CD4-positive, alpha-beta T cell treated with Interleukin-15 for 4 hours (primary cell): ENCODE results near the gene FRG1.
"Not testable (repeated sequence)": the region's sequence is repeated elsewhere in the genome, so short reads cannot be mapped to it uniquely, and the experiment has no call there.

Source experiments
- DNase-seq: peaks from one replicate; pipeline ENCODE4 v3.0.0-alpha.2; 2020; ENCODE audit warnings: low spot score

Gene FRG1

DNA sequence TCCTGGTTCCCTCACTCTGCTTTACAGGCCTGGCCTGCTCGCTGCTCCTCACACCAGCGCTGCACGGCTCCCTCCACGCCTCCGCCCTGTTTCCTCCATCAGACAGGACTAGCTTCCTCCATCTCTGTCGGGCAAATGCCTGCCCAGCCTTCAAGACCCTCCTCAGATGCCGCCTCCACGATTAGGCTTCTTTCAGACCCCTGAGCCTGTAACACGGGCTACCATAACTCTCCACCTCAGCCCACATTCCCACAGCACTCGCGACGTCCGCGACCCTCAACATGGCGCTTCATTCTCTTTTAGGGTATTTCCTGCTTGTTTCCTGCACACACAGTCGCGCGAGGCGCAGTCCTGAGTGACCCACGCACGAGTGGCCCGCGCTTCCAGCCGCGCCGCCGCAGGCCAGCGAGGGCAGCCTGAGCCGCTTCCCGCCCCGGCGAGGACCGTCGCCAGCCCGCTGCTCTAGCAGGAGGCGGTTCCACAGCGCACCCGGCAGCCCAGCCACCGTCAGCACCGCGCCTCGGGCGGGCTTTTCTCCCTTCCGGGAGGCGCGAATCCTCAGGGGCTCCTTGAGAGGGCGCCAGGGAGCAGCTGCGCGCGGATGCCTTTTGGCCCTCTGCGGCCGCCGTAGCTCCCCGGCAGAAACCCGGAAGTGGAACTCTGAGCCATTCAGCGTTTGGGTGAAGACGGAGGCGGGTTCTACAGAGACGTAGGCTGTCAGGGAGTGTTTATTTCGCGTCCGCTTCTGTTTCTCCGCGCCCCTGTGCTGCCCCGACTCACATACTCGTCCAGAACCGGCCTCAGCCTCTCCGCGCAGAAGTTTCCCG is at the start of gene FRG1:
Gene FRG1, plus strand, starts transcription at position 695 of the 827 bp plus-strand sequence. CDS start 138 bp downstream, outside the sequence.
- DNase-seq, result peak; percentile 97

DNA sequence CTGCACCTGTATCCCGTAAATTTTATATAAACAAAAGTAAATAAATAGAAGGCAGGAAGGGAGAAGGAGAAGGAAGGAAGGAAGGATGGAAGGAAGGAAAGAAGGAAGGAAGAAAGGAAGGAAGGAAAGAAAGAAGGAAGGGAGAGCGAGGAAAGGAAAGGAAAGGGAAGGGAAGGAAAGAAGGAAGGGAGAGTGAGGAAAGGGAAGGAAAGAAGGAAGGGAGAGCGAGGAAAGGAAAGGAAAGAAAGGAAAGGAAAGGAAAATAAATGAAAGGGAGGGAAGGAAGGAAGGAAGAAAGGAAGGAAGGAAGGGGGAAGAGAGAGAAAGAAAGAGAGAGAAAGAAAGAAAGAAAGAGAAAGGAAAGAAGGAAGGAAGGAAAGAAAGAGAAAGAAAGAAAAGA is 43.0 kb upstream of the FRG1 start:
- no peak for DNase-seq

DNA sequence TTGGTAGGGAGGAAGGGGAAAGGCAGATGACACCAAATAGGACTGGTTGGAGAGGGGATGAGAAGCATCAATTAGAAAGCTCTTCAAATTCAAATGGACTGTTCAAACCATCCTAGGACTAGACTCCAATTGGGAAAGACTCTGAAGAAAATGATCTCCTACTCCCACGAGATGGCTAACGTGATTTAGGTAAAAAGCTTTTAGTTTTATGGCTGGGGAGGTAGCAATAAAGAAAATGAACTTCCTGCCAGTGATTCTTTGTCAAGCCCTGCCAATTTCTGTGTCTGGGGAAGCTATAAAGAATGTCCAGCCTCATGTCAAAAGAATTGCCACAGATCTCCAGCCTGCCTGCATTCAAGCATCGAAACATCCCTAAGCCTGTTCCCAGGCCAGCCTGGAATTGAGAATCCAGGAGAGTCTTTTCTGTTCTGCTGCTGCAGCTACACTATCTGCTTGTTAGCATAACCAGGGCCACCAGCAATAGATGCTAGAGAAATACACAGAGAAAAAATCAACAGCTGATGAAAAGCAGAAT is 41.1 kb upstream of the FRG1 start:
- DNase-seq, result not testable (repeated sequence)

DNA sequence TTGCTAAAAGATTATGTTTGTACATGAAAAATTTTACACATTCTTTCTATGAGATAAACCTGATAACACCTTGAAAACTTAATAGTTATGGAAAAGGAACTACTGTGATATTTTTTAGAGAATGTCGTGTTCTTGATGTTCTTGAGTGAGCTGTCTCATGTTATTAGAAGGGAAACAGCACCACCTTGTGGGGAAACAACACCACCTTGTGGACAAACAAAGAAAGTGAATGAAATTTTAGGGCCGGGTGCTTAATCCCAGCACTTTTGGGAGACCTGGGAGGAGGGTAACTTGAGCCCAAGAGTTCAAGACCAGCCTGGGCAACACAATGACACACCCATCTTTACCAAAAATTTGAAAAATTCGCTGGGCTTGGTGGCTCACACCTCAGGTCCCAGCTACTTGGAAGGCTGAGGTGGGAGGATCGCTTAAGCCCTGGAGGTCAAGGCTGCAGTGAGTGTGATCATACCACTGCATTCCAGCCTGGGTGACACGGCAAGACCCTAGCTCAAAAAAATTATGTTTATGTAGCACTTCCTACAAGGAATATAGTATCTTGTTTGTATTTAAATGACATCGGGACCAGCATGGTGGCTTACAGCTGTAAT is 36.1 kb upstream of the FRG1 start:
- peak; percentile 59 for DNase-seq

DNA sequence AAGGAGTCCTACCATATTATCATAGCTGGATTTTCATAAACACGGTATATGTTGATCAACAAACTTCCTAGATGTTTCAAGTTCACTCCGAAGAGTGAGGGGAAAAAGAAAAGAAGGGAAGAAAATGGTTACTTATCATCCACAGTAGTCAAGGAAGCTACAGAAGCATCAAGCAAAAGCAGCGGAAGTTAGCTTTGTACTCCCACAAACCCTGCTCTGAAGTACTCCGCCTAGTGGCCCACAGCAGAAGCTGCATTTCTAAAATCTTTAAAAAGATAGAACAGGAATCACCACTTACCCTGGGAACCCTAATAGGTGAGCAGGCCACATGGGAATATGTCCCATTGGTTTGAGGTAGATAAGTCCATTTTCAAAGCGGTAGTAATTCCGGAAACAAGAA is 28.5 kb upstream of the FRG1 start:
- DNase-seq, result no peak

DNA sequence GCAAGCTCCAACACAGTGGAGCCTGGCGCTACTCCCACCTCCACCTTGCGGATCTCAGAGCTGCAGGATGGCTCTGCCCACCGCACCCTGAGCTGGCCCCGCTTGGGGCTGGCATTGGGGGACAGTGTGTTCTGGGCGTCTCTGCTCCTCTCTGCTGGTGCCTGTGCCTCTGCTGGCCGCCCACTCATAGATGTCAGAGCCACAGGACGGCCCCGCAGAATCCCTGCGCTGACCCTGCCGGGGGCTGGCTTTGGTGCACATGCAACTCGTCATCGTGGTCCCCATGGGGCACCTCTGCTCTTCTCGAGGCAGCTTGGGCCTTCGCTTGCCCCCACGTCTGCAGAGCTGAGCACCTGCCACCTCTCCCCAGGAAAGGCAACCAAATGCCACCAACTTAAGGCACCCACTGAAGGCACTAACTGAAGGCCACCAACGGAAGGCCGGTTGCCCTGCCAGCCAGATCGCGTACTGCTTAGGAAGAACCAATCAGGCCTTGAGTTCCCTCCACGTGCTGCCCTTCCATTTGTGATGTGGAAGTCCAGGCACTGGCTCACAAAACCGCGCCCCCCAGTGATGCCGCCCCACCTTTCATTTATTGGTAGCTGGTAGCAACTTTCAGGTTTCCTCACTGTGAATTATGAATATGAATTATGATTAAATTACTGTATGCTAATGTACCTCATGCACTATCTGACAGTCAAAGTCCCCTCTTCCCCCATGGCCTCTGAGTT is 23.3 kb upstream of the FRG1 start:
- no peak for DNase-seq

DNA sequence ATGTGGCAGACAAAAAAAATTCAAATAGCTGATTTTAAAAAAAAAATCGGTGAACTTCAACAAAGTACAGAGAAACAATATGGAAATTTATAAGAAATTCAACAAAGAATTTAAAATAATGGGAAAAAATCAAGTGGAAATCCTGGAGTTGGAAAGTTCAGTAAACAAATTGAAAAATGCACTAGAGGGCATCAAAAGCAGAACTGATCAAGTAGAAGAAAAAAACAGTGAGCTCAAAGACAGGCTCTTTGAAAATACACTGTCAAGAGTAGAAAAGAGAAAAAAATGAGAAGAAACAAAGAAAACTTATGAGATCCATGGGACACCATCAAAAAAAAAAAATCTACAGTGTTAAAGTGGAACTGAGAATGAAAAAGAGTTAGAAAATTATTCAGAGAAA is 19.6 kb upstream of the FRG1 start:
- no peak for DNase-seq

DNA sequence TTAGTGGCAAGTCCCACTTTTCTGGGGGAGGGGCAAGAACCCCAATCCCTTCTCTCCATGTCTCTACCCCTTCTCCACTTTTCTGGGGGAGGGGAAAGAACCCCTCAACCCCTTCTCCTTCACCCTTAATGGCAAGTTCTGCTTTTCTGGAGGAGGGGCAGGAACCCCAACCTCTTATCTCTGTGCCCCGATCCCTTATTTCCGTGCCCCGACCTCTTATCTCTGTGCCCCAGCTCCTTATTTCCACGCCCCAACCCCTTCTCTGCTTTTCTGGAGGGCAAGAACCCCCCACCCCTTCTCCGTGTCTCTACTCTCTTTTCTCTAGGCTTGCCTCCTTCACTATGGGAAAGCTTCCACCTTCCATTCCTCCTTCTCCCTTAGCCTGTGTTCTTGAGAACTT is 13.9 kb upstream of the FRG1 start:
- not testable (repeated sequence) for DNase-seq

DNA sequence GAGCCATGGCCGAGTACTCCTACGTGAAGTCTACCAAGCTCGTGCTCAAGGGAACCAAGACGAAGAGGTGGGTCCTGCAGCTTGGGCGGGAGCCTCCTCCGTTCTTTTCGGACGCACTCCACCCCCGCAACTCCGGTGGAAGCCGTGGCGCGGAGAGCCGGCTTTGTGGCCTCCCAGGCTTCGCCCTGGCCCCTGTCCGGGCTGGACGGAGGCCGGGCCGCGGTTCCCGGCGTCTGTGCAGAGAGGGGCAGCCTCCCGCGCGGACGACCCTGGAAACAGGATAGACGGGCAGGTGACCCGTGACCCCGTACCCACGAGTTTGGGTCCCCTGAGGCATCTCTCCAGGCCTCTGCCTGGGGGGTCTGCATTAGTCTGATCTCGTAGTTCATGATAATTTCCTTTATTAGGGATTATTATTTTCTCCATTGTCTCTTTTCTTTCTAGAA is 356 bp downstream of the FRG1 start:
- DNase-seq, result no peak

DNA sequence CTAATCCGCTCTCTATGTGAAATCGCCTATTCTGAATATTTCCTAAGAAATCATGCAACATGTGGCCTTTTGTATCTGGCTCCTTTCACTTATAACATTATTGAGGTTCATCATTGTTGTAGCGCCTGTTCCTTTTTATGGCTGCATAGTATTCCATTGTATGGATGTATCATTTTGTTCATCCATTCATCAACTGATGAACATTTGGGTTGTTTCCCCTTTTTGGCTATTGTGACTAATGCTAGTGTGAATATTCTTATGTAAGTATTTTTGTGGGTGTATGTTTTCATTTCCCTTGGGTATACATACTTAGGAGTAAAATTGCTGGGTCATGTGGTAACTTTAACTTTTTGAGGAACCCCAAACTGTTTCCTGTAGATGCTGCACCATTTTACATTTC is 1.7 kb downstream of the FRG1 start:
- DNase-seq, result not testable (repeated sequence)

DNA sequence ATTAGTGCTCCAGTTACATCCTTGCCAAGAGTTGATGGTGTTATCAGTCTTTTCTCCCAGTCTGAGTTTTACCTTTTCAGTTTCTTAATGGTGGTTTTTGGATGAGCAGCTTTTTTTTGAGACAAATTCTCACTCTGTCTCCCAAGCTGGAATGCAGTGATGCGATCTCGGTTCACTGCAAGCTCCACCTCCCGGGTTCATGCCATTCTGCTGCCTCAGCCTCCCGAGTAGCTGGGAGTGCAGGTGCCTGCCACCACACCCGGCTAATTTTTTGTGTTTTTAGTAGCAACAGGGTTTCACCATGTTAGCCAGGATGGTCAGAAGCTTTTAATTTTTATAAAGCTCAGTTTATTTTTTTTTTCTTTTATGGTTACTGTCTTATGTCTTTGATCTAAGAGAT is 3.4 kb downstream of the FRG1 start:
- not testable (repeated sequence) for DNase-seq

DNA sequence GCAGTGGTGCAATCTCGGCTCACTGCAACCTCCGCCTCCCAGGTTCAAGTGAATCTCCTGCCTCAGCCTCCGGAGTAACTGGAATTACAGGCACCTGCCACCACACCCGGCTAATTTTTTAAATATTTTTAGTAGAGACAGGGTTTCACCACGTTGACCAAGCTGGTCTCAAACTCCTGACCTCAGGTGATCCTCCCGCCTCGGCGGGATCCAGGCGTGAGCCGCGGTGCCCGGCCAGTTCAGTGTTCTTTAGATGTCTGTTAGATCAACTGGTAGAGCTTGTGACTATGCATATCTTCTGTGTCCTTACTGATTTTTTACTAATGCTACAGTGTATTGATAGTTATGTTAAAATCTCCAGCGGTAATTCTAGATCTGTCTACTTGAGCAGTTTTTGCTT is 6.2 kb downstream of the FRG1 start:
- not testable (repeated sequence) for DNase-seq

DNA sequence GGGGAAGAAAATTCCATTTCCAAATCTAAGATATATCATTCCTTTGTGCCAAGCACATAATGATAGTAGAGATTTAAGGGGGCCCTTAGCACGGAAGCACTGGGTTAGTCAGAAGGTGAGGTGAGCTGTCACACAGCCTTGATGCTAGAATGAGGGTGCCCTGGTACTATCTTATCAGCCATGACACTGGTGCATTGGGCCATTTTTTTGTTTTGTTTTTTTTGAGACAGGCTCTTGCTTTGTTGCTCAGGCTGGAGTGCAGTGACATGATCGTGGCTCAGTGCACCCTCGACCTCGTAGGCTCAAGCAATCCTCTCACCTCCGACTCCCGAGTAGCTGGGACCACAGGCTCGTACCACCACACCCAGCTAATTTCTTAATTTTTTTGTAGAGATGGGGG is 7.8 kb downstream of the FRG1 start:
- DNase-seq, result not testable (repeated sequence)

DNA sequence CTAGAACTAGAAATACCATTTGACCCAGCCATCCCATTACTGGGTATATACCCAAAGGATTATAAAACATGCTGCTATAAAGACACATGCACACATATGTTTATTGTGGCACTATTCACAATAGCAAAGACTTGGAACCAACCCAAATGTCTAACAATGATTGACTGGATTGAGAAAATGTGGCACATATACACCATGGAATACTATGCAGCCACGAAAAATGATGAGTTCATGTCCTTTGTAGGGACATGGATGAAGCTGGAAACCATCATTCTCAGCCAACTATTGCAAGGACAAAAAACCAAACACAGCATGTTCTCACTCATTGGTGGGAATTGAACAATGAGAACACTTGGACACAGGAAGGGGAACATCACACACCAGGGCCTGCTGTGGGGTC is 28.6 kb downstream of the FRG1 start:
- DNase-seq, result not testable (repeated sequence)

DNA sequence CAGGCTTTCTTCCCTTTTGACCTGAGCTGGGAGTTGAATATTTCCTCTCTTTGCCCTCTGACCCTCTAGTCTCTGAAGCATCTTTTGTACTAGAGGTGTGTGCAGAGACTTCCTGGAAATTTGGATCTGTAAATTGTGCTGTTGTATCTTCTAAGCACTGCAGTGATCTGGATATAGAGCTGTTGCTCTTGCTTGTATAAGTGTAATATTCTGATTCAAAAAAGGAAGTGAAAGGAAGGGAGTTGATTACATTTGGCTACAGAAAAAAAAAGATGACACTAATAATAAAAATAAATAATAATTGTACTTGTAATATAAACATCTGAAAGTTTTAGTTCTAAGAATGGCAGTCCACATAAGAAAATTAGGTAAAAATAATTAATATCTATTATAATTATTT is 33.0 kb downstream of the FRG1 start:
- DNase-seq, result no peak

DNA sequence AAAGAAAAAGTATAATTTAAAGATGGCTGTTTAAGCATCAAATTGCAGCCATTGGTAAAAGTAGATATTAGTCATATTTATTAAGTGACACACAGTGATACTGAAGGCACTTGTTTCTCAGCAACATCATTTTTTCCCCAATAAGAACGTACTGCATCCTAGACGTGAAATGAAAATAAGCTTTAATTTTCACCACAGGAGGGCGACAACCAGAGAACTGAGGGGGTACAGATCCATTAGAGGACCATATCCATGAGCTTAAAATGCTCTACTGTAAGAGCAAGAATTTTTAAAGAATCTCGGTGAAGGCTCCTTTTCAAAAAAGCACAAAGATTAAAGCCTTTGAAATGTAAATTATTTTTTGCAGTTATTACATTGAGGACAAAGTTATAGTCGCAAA is 33.4 kb downstream of the FRG1 start:
- DNase-seq, result no peak

DNA sequence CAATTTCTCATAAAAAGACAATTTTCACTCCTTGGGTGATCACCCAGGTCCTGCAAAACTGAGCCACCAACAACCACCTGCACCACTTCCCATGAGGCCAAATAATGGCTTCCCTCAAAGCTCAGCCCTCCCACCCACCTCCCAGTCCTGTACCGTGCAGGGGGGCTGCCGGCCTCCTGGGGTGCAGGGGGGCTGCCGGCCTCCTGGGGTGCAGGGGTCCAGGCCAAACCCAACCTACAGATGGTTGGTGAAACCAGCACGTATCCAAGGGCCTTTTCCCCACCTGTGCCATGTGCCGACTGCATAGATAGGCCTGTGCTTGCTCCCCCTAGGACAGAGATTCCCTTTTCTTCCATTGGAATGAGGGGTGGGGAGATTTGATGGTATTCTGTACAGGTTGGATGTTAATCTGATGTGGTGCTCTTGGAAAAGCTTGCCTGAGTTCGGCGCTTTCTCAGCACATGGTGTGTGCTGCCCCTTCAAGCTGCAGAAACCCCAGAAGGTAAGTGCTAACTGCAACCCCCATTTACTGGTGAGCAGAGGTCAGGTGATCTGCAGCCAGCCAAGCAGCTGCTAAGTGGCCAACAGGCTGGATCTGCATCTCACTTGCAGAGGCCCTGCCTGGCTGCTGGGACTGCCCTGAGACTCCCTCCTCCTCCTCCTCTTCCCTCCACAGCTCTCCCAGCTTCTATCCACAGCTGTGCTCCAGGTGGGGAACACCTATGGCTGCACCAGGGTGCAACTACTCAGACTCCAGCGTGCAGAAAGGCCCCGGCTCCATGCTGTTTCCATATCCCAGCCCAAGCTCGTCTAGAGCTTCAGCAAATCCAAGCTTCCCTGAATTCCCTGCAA is 38.8 kb downstream of the FRG1 start:
- no peak for DNase-seq

DNA sequence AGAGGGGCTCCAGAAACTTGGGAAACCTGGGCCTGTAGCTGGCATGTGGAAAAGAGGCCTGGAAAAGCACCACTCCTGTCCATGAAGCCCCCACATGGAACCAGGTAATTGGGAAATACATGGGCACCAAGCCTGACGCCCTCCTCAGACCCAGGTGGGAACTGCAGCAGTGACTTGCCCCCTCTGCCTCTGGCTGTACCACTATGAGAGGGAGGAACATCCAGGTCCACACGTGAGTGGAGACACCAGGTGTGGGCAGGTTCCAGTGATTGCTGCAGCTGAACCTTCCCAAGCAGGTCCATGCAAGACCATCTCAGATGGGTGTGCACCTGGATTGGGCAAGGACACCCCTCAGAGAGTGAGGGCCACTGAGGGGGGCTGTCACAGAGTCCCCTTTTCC is 39.6 kb downstream of the FRG1 start:
- not testable (repeated sequence) for DNase-seq

DNA sequence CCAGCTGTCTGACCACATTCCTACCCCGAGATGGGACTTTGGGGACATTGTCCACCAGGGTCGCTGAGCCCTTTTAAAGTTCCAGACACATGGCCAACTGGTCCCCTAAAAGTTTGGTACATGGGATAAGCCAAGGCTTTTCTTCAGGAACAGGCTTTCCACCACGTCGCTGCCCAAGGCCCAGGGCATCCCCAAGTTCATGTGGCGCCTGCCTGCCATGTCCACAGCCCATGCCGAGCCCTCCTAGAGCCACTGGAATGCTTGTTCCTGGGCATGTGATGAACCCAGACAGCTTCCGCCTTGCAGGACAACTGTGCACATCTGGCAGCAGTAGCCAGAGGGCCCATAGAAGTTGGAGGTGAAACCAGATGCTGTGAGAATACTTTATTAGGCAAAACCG is 41.3 kb downstream of the FRG1 start:
- DNase-seq, result no peak

DNA sequence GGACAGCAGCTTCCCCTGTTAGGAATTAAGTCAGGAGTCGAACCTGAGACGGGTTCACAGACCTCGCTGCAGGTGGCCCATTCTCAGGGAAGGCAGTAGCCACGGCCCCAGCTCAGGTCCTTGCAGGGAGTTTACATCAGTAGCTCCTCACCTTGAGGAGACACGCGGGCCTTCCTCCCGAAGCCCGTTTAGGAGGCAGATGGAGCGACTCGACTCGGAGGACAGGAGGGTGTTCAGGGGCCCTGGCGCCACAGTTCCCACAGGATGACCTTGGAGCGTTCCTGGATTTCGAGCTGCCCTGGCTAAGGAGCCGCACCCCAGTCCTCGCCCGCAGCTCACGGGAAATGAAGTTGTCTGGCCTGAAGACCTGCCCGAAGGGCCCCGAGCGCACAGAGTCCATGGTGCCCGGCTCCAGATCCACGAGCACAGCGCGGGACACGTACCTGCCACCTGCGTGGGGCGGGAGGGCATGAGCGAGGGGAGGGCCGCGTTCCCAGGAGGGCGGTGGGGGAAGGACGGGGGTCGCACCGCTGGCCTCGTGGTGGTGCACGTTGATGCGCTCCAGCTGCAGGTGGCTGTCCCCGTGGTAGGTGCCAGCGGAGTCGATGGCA is 43.3 kb downstream of the FRG1 start:
- DNase-seq, result not testable (repeated sequence)

DNA sequence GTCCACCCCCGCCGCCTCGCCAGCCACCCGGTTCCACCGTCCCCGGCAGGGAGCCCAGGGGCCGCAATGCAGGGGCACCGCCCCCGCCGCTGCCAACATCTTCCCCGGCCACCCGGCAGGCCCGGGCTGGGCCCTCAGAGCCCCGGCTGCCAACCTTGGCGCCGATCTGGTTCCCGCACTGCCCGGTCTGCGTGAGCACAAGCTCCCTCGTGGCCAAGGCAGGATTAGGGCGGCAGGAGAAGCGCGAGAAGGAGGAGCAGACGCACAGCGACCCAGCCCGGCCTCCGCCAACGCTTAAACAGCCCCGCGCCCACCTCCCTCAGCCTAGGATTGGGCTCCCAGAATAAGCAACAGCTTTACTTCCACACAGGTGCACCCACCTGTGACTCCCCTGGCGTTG is 44.0 kb downstream of the FRG1 start:
- DNase-seq, result not testable (repeated sequence)
